ENCODE results near the gene DHCR24.

Gene DHCR24

DNA sequence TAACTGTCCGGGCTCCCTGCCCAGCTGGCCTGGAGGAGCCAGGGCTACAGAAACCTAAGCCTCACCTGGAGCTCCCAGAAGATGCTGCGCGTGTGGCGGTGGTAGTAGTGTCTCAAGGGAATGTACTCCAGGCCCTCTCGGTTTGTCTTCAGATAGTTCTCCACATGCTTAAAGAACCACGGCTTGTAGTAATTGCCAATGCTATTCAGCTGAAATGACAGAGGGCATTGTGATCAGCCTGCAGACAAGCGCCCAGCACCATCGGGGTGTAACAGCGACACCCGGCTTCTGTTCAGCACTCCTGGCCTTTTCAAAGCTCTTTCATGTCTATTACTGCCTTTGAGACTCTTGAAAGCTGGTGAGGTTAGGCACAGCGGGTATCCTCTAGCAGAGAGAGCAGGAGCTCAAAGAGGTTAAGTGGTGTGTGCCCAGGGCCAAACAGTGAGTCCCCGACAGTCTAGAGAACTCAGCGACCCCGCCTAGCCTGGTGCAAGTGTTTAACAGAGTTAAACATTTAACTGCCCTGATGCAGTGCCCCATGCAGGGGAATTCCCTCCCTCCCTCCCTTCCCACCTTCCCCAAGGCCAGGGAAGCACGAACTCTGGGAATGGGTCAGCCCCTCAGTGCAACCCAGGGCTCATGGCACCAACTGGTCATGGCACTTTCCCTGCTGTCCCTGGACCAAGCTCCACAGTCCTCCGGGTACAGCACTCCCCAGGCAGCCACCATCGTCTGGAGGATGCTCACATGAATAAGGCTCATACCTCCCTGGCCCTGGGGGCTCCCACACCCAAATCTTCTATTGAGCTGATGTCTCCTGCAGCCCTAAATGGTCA lies 21.5 kb downstream of the DHCR24 start:
- DNase-seq (ENCODE audit: low read depth in 2 of 2) = no peak

- no peak for DNase-seq (ENCODE audit: low read depth in 2 of 2)
Observed at GRCh38 chr1:54864460-54865208, 22.4 kb downstream of the DHCR24 start.

- no peak for DNase-seq (ENCODE audit: low read depth in 2 of 2)
Observed at GRCh38 chr1:54863267-54863665, 23.7 kb downstream of the DHCR24 start.

DNA sequence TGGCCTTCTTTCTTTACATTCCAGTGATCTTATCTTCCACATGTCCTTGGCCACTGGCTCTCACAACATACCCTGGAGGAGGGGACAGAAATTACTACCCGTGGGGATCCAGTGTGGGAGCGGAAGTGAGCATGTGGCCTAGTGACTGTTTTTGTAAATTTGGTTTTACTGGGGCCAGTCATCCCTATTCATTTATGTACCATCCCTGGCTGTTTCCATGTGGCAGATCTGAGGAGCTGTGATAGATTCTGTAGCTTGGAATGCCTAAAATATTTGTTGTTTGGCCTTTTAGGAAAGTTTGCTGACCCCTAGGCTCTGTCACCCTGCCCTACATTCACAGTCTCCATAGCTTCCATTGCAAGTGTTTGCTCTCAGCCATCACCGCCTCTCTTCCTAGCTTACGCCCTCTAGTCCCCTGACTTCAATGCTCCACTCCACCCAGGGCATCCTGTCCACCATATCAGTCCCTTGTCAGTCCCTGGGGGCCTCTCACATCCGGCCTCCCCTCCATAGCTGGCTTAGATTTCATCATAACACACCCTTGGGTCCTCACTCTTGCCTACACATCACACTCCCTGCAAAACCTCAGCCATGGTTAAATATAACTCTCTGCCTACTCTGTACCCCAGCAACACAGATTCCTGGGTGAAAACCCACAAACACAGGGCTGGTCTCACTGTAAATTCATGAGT lies 25.8 kb downstream of the DHCR24 start:
- DNase-seq (ENCODE audit: low read depth in 2 of 2) = no peak

- no peak for DNase-seq (ENCODE audit: low read depth in 2 of 2)
Observed at GRCh38 chr1:54859700-54860391, 27.1 kb downstream of the DHCR24 start.

GRCh38 chr1:54857746-54858561 lies 29.0 kb downstream of the DHCR24 start:
- DNase-seq (ENCODE audit: low read depth in 2 of 2) = no peak

GRCh38 chr1:54857141-54857540 lies 29.9 kb downstream of the DHCR24 start:
- DNase-seq (ENCODE audit: low read depth in 2 of 2) = no peak

DNA sequence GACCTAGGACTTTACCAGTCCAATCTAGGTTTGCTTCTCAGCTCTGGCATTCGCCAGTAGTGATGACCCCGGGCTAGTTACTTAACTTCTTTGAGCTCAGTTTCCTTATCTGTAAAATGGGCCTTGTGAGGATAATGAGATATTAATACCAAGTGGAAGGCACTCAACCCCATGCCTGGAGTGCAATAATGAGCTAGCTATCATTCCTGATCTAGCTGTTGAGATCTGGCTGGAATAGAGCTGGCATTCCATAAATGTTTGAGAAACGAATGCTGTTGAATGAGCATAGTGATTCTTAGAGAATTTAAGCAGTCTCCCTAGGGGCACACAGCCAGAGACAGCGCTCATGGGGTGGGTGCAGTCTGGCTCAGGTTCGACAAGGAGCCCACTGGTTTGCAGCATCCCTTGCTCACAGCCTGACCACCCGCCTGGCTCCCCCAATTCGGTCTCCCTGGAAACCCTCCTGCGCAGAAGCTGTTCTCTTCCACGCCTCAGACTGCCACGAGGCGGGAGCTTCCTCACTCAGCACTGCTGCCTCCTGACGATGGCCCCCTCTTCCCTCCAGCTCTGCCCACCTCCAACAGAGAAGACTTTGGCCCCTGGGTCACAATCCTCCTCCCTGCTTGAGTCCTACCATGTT lies 32.5 kb downstream of the DHCR24 start:
- no peak for DNase-seq (ENCODE audit: low read depth in 2 of 2)

- DNase-seq (ENCODE audit: low read depth in 2 of 2) = no peak
Observed at GRCh38 chr1:54853793-54854370, 33.1 kb downstream of the DHCR24 start.

- no peak for DNase-seq (ENCODE audit: low read depth in 2 of 2)
Observed at GRCh38 chr1:54853096-54853792, 33.8 kb downstream of the DHCR24 start.

- no peak for DNase-seq (ENCODE audit: low read depth in 2 of 2)
Observed at GRCh38 chr1:54851936-54852524, 35.0 kb downstream of the DHCR24 start.

DNA sequence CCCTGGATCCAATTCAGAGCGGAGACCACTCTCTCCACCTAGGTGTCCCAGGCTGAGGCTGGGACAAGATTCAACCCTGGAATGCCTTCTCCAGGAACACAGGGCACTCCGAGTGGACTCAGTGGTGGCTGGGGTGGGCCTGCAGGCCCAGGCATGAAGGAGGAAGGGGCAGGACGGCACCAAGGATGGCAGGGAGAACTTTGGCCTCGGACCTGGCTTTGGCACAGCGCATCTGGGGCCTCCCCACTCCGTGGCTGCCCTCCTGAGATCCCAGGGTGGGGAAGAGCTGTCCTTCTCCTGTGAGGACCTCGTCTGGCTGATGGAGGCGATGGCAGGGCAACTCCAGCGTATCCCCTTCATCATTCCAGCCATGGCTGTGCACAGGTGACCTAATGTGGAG lies 35.6 kb downstream of the DHCR24 start:
- no peak for DNase-seq (ENCODE audit: low read depth in 2 of 2)

DNA sequence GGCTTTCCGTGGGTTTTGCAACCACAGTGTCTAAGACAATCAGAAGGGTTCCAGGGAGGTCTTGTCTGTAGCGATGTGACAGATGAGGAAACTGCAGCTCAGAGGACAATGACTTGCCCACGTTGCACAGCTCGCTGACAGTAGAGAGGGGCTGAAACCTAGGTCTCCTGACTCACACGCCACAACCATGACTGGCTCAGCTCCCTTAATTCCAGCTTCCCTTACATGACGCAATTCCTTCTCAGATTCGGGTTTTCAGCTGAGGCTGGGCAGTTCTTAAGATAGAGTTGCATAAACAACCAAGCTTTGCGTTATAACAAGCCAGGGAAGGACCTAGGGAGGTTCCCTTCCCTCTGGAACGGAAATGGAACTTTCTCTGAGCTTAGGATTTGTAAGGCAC lies 36.3 kb downstream of the DHCR24 start:
- no peak for DNase-seq (ENCODE audit: low read depth in 2 of 2)

DNA sequence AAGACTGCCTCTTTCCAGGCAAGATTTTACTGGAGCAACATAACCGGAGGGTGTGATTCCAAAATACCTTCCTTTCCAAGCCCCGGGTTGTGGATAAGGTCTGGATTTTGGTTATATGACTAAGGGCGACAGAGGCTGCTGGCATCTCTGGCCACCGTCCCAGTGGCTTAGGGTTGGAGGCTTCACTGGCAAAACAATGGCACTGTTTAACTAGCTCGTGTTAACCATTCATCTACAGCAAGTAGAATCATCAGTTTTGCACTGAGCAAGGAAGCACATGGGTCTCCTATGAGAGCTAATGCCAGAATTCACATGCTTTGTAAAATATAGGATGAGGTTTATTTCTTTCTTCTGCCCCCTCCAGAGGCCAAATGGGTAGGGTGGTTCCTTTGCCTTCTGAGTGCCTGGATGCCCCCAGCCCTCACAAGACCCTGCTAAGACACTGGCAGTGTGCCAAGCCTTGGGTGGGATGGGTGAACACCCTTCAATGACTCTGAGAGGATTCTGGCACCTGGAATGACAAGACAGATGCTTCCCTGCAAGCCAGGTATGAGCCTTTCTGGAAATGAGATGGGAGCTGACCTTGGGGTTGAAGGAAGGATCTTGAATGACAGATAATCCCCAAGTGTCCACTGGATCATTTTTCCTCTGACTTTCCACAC lies 36.8 kb downstream of the DHCR24 start:
- no peak for DNase-seq (ENCODE audit: low read depth in 2 of 2)

DNA sequence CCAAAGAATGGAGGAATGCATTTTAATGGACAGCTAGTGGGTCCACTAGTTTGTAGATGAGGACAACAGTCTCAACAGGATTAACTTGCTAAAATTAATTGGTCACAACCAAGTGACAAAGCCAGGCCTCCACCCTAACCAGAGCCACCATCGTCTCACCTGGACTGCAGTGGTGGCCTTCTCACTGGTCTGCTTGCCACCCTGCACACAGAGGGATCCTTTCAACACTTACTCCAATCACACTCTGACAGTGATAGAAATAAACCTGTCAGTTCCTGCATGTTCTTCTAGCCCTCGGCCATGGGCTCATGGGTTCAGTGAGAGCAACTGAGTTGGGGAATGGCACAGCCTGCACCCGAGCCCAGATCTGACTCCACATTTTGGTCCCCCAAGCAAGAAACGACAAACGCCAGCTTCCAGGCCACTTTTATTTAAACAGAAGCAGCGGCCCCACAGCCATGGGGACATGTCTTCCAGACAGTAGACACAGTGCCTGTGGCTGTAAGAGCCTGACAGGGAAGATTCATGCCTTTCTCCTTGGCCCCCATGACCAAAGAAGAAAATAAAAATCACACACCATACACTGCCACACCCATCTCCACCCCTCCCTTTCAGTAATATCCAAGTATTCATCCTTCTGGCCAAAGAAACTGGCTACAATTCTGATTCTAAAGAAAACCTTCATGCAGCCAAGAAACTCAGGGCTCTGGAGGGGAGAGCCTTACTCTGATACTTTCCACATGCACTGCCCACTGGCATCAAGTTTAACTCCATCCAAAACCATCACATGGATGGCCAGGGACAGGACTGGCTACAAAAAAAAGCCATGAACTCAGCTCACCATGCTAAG lies 37.6 kb downstream of the DHCR24 start:
- no peak for DNase-seq (ENCODE audit: low read depth in 2 of 2)

GRCh38 chr1:54848134-54848948 lies 38.7 kb downstream of the DHCR24 start:
- DNase-seq (ENCODE audit: low read depth in 2 of 2) = no peak

Measured in stimulated activated CD8-positive, alpha-beta memory T cell treated with anti-CD3 and anti-CD28 coated beads, Interleukin-2, amount 100 ng/mL, for 1 hour (primary cell).